Measurements from ENCODE around the gene PDE6B. TPM values are rescaled to one million over a fixed set of nuclear protein-coding genes. Genes with fewer than 3 reads are reported as not detected.
A peak's percentile ranks its signal among the peaks of the same experiment; 100 is the strongest.

PDE6B gene
- polyA plus RNA-seq, 1 experiment: 0.64 TPM

GRCh38 chr4:661881-662761 lies 36.7 kb downstream of the PDE6B start:
- no peak for DNase-seq (ENCODE audit: low read depth, low spot score)
- TF ChIP-seq CTCF (IDR thresholded peaks at IDR 0.05; ENCODE audit: low read depth, low read length): no peak
- Histone ChIP-seq H3K9me3 (ENCODE audit: control insufficient read depth, insufficient read depth, low read length) (peaks cover 60% of the 10 kb centered on the region), H3K27ac (ENCODE audit: low read depth, low read length) (no peak overlapping the region), H3K4me3 (ENCODE audit: low read depth, low read length) (no peak overlapping the region), H3K27me3 (ENCODE audit: control insufficient read depth, insufficient read depth, low read length) (peaks cover 9% of the 10 kb centered on the region)
- CTCF ChIA-PET: no interaction called here
- POLR2A ChIA-PET: no interaction called here

GRCh38 chr4:663046-663437 lies 37.7 kb downstream of the PDE6B start:
- no peak for DNase-seq (ENCODE audit: low read depth, low spot score)
- peaks cover 51% of the 10 kb centered on the region for H3K9me3 ChIP-seq (ENCODE audit: control insufficient read depth, insufficient read depth, low read length)
- POLR2A ChIA-PET: no interaction called here
- H3K4me3 ChIP-seq (ENCODE audit: low read depth, low read length): 0 out of 2 replicates have a peak overlapping the region, but pooled peaks have one; percentile 45
- no peak for TF ChIP-seq CTCF (IDR thresholded peaks at IDR 0.05; ENCODE audit: low read depth, low read length)
- peaks cover 9% of the 10 kb centered on the region for H3K27me3 ChIP-seq (ENCODE audit: control insufficient read depth, insufficient read depth, low read length)
- CTCF ChIA-PET: no interaction called here
- no peak overlapping the region for H3K27ac ChIP-seq (ENCODE audit: low read depth, low read length)

- H3K9me3 ChIP-seq (ENCODE audit: control insufficient read depth, insufficient read depth, low read length): peaks cover 44% of the 10 kb centered on the region
- peaks cover 9% of the 10 kb centered on the region for H3K27me3 ChIP-seq (ENCODE audit: control insufficient read depth, insufficient read depth, low read length)
- H3K27ac ChIP-seq (ENCODE audit: low read depth, low read length): no peak overlapping the region
- ChIA-PET POLR2A (interaction anchor here (1.1 kb wide), 1 partner anchor 11 kb away, joined by 3 read pairs; the partner anchor contains the start of genes ATP5ME and MYL5), CTCF (no interaction called here)
- TF ChIP-seq CTCF (IDR thresholded peaks at IDR 0.05; ENCODE audit: low read depth, low read length): no peak
- peak overlapping the region; percentile 45 for H3K4me3 ChIP-seq (ENCODE audit: low read depth, low read length)
- DNase-seq (ENCODE audit: low read depth, low spot score): no peak
These were observed 38.4 kb downstream of the PDE6B start for GRCh38 chr4:663438-664428.

GRCh38 chr4:664713-665231 lies 39.4 kb downstream of the PDE6B start:
- no peak for DNase-seq (ENCODE audit: low read depth, low spot score)
- H3K27ac ChIP-seq (ENCODE audit: low read depth, low read length): no peak overlapping the region
- CTCF ChIA-PET: interaction anchor here (1.0 kb wide), 1 partner anchor 9 kb away, joined by 3 read pairs; the partner anchor contains the start of gene ATP5ME
- H3K4me3 ChIP-seq (ENCODE audit: low read depth, low read length): no peak overlapping the region
- no peak for TF ChIP-seq CTCF (IDR thresholded peaks at IDR 0.05; ENCODE audit: low read depth, low read length)
- H3K9me3 ChIP-seq (ENCODE audit: control insufficient read depth, insufficient read depth, low read length): peaks cover 35% of the 10 kb centered on the region
- POLR2A ChIA-PET: interaction anchor here (0.6 to 1.1 kb wide), 2 partner anchors 9 to 22 kb away, joined by 3 read pairs; partner anchors contain the start of genes ATP5ME and MYL5
- peaks cover 9% of the 10 kb centered on the region for H3K27me3 ChIP-seq (ENCODE audit: control insufficient read depth, insufficient read depth, low read length)

Measured in AG04450 (cell line).